ENCODE results near the gene WASF2.

Gene WASF2

GRCh38 chr1:27519331-27520258 is 29.6 kb upstream of the WASF2 start:
- Histone ChIP-seq H3K9ac (ENCODE audit: low read depth, low read length) (no peak overlapping the region), H3K79me2 (ENCODE audit: insufficient read depth, low read length) (no peaks in the 10 kb centered on the region), H3K9me3 (ENCODE audit: insufficient read depth, low read length, severe bottlenecking) (no peaks in the 10 kb centered on the region), H3K4me2 (ENCODE audit: insufficient read depth, low read length) (no peak overlapping the region), H3K27ac (ENCODE audit: low read length) (no peak overlapping the region), H3K27me3 (ENCODE audit: insufficient read depth, low read length, poor library complexity) (no peaks in the 10 kb centered on the region), H2AFZ (ENCODE audit: low read depth, low read length) (no peak overlapping the region), H3K36me3 (ENCODE audit: insufficient read depth, low read length) (no peaks in the 10 kb centered on the region), H4K20me1 (ENCODE audit: insufficient read depth, low read length) (no peaks in the 10 kb centered on the region), H3K4me3 (ENCODE audit: low read depth in 1 of 2, low read length in 2 of 2) (no peak overlapping the region), H3K4me1 (ENCODE audit: insufficient read depth, low read length) (no peaks in the 10 kb centered on the region)
- DNase-seq (no peak), ATAC-seq (ENCODE audit: insufficient read depth, low read depth) (no peak)
- no peak for TF ChIP-seq CTCF (IDR thresholded peaks at IDR 0.05; ENCODE audit: borderline replicate concordance, extremely low read depth, low read length, poor library complexity, severe bottlenecking)
- no peak for TF ChIP-seq EZH2 (IDR thresholded peaks at IDR 0.05; ENCODE audit: borderline replicate concordance, low read depth, low read length, severe bottlenecking)

GRCh38 chr1:27518808-27519207 is 28.8 kb upstream of the WASF2 start:
- H2AFZ ChIP-seq (ENCODE audit: low read depth, low read length): no peak overlapping the region
- no peak overlapping the region for H3K4me3 ChIP-seq (ENCODE audit: low read depth in 1 of 2, low read length in 2 of 2)
- H3K27ac ChIP-seq (ENCODE audit: low read length): no peak overlapping the region
- H3K27me3 ChIP-seq (ENCODE audit: insufficient read depth, low read length, poor library complexity): no peaks in the 10 kb centered on the region
- TF ChIP-seq CTCF (IDR thresholded peaks at IDR 0.05; ENCODE audit: borderline replicate concordance, extremely low read depth, low read length, poor library complexity, severe bottlenecking): no peak
- no peak for TF ChIP-seq EZH2 (IDR thresholded peaks at IDR 0.05; ENCODE audit: borderline replicate concordance, low read depth, low read length, severe bottlenecking)
- no peak overlapping the region for H3K4me2 ChIP-seq (ENCODE audit: insufficient read depth, low read length)
- ATAC-seq (ENCODE audit: insufficient read depth, low read depth) (no peak), DNase-seq (no peak)
- no peaks in the 10 kb centered on the region for H4K20me1 ChIP-seq (ENCODE audit: insufficient read depth, low read length)
- H3K9me3 ChIP-seq (ENCODE audit: insufficient read depth, low read length, severe bottlenecking): no peaks in the 10 kb centered on the region
- H3K9ac ChIP-seq (ENCODE audit: low read depth, low read length): no peak overlapping the region
- H3K79me2 ChIP-seq (ENCODE audit: insufficient read depth, low read length): no peaks in the 10 kb centered on the region
- no peaks in the 10 kb centered on the region for H3K4me1 ChIP-seq (ENCODE audit: insufficient read depth, low read length)
- no peaks in the 10 kb centered on the region for H3K36me3 ChIP-seq (ENCODE audit: insufficient read depth, low read length)

GRCh38 chr1:27517907-27518718 is 28.1 kb upstream of the WASF2 start:
- H2AFZ ChIP-seq (ENCODE audit: low read depth, low read length): no peak overlapping the region
- no peak overlapping the region for H3K9ac ChIP-seq (ENCODE audit: low read depth, low read length)
- H4K20me1 ChIP-seq (ENCODE audit: insufficient read depth, low read length): no peaks in the 10 kb centered on the region
- no peak overlapping the region for H3K4me2 ChIP-seq (ENCODE audit: insufficient read depth, low read length)
- H3K9me3 ChIP-seq (ENCODE audit: insufficient read depth, low read length, severe bottlenecking): no peaks in the 10 kb centered on the region
- ATAC-seq (ENCODE audit: insufficient read depth, low read depth) (no peak), DNase-seq (no peak)
- no peak overlapping the region for H3K27ac ChIP-seq (ENCODE audit: low read length)
- H3K4me3 ChIP-seq (ENCODE audit: low read depth in 1 of 2, low read length in 2 of 2): no peak overlapping the region
- no peaks in the 10 kb centered on the region for H3K36me3 ChIP-seq (ENCODE audit: insufficient read depth, low read length)
- no peaks in the 10 kb centered on the region for H3K4me1 ChIP-seq (ENCODE audit: insufficient read depth, low read length)
- no peaks in the 10 kb centered on the region for H3K27me3 ChIP-seq (ENCODE audit: insufficient read depth, low read length, poor library complexity)
- TF ChIP-seq EZH2 (IDR thresholded peaks at IDR 0.05; ENCODE audit: borderline replicate concordance, low read depth, low read length, severe bottlenecking) (no peak), CTCF (IDR thresholded peaks at IDR 0.05; ENCODE audit: borderline replicate concordance, extremely low read depth, low read length, poor library complexity, severe bottlenecking) (no peak)
- no peaks in the 10 kb centered on the region for H3K79me2 ChIP-seq (ENCODE audit: insufficient read depth, low read length)

All from DND-41 (cell line).